ENCODE measurements around the gene IGF2BP2. TPM values are rescaled to one million over a fixed set of nuclear protein-coding genes. Genes with fewer than 3 reads are reported as not detected.
"Not testable (repeated sequence)": the region's sequence is repeated elsewhere in the genome, so short reads cannot be mapped to it uniquely, and the experiment has no call there.

Gene IGF2BP2
- total and polyA plus RNA-seq, 2 of the 8 experiments (the other 6 are each of a cell fraction or from before 2014, with no cell fraction given): 7.4 to 121 TPM

DNA sequence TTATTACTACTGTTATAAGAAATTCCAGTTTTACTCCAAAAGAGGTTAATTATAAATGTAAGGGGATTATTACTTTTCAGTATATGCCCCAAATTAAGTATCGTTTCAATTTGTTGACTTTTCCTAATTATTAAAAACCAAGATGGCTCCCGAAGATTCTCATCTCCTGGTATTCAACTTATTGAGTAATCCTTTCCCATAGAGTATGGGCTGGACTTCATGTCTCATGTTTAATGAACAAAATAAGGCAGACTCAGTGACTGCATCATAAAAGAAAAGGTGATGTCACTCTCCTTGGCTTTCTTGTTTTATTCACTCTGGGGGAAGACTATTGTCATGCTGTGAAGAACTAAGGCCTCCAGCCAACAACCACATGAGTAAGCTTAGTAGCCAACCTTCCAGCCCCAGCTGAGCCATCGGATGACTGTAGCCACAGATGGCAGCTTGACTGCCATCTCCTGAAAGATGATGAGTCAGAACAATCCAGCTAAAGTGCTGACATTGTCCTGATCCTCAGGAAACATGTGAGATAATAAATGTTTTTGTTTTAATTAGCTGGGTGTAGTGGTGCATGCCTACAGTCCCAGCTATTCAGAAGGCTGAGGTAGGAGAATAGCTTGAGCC is 17.3 kb downstream of the IGF2BP2 start (continued):
- TF ChIP-seq HDAC6 (IDR thresholded peaks at IDR 0.05; ENCODE audit: low read depth, low read length): no peak
- no peak; a peak in 1 of 4 replicates for TF ChIP-seq SIN3A (conservative IDR thresholded peaks at IDR 0.05 in 1 of 2, IDR thresholded peaks at IDR 0.05 in 1 of 2; ENCODE audit: low read depth in 1 of 2, low read length in 2 of 2)
- TF ChIP-seq TAF1 (IDR thresholded peaks at IDR 0.05; ENCODE audit: low read depth, low read length): no peak

DNA sequence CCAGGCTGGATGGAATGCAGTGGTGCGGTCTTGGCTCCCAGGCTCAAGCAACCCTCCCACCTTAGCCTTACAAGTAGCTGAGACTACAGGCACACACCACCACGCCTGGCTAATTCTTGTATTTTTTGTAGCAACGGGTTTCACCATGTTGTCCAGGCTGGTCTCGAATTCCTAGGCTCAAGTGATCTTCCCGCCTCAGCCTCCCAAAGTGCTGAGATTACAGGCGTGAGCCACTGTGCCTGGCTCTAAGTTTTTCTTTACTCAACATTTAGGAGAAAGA is 26.1 kb downstream of the IGF2BP2 start:
- not testable (repeated sequence) for H3K79me1 ChIP-seq (ENCODE audit: low read depth, low read length); H2AK5ac ChIP-seq (ENCODE audit: low read depth, low read length); H3K23me2 ChIP-seq (ENCODE audit: low read depth, low read length); H4K8ac ChIP-seq (ENCODE audit: extremely low read depth, insufficient read depth, low read length); H2BK15ac ChIP-seq (ENCODE audit: low read length); H3K4ac ChIP-seq (replicated peaks; ENCODE audit: insufficient read length, low read depth, low read length); H2BK120ac ChIP-seq (replicated peaks; ENCODE audit: low read depth, low read length); H3K4me3 ChIP-seq (ENCODE audit: extremely low read depth in 1 of 4, insufficient read depth in 2 of 4, low read depth in 3 of 4, low read length in 4 of 4); H4K91ac ChIP-seq (replicated peaks; ENCODE audit: insufficient read length, low read length); H4K5ac ChIP-seq (ENCODE audit: insufficient read length, low read depth, low read length); H3K56ac ChIP-seq (replicated peaks; ENCODE audit: insufficient read length, low read depth, low read length); H2AFZ ChIP-seq (ENCODE audit: low read length); H2BK12ac ChIP-seq (ENCODE audit: low read depth, low read length); H3K18ac ChIP-seq (ENCODE audit: extremely low read depth, low read length); H3K23ac ChIP-seq (ENCODE audit: insufficient read length); DNase-seq (ENCODE audit: low read depth in 1 of 2, low spot score in 2 of 2); H3K14ac ChIP-seq (ENCODE audit: insufficient read length); H2BK5ac ChIP-seq (ENCODE audit: low read depth, low read length); H3K9me3 ChIP-seq (ENCODE audit: insufficient read depth in 2 of 2, low read depth in 1 of 2, low read length in 1 of 2); H3K9ac ChIP-seq (replicated peaks in 1 of 4; ENCODE audit: extremely low read depth in 1 of 4, low read depth in 3 of 4, low read length in 3 of 4); H2BK20ac ChIP-seq (ENCODE audit: low read length); H3K27me3 ChIP-seq (replicated peaks in 1 of 4; ENCODE audit: control insufficient read depth in 3 of 4, extremely low read depth in 1 of 4, insufficient read depth in 3 of 4, low read length in 3 of 4); FAIRE-seq; H3K36me3 ChIP-seq (ENCODE audit: control insufficient read depth in 2 of 4, insufficient read depth in 4 of 4, low read length in 3 of 4); H3K4me2 ChIP-seq (ENCODE audit: insufficient read depth in 1 of 2, low read depth in 2 of 2, low read length in 2 of 2); H3K27ac ChIP-seq (ENCODE audit: low read depth, low read length)
- Histone ChIP-seq H3K4me1 (replicated peaks in 1 of 4; ENCODE audit: control insufficient read depth in 3 of 4, insufficient read depth in 4 of 4, low read length in 3 of 4) (peaks cover 0 to 14% (median 7%) of the 10 kb centered on the region in 4 experiments; a peak in 5 of 7 replicates), H4K20me1 (replicated peaks in 1 of 2; ENCODE audit: control insufficient read depth in 1 of 2, insufficient read depth in 2 of 2, low read length in 2 of 2) (peaks cover 6 to 22% of the 10 kb centered on the region in 2 experiments), H3K79me2 (ENCODE audit: control insufficient read depth in 1 of 2, insufficient read depth in 2 of 2, low read length in 2 of 2) (peaks cover 25 to 95% of the 10 kb centered on the region in 2 experiments)
- ChIA-PET CTCF (ENCODE audit: partially characterized antibody) (interaction anchor here (0.8 kb wide), 1 partner anchor 65 kb away, joined by 4 read pairs; no protein-coding TSS in a partner anchor), POLR2A (ENCODE audit: partially characterized antibody) (interaction anchor here (0.8 to 2.4 kb wide), 7 partner anchors 8 to 24 kb away, joined by 3 to 10 read pairs (median 4); no protein-coding TSS in a partner anchor)
- 86% methylated on average over 6 of the region's 6 CpGs; no CpG with 5 or more reads in 1 of the 2 experiments for WGBS, 2 experiments (ENCODE audit: extremely low coverage in 1 of 2, insufficient coverage in 1 of 2, insufficient read length in 1 of 2, insufficient replicate concordance in 2 of 2, low coverage in 1 of 2, low lambda C conversion rate in 2 of 2, missing lambda C conversion rate in 1 of 2)

Measured in H1 (cell line).